RWPE2 (cell line): ENCODE results near the gene KREMEN2.

Source experiments
- ATAC-seq: fragments of 200-7000 bp; cut with Tn5 transposase; 3 replicates; pipeline ENCODE4 v1.9.1; 2021; ENCODE audit warnings: low read depth
- DNase-seq: peaks from one replicate; pipeline ENCODE4 v3.0.0-alpha.2; 2020; ENCODE audit warnings: low spot score
- H3K27ac ChIP-seq: fragments of 450-650 bp; 2 replicates; pipeline ENCODE4 v1.5.1; 2017; ENCODE audit warnings: mild to moderate bottlenecking; ENCODE audit not compliant: poor library complexity, severe bottlenecking
- H3K27me3 ChIP-seq: fragments of 250-450 bp; sonication (Bioruptor Pico); 2 replicates; pipeline ENCODE4 v1.5.1; 2021; ENCODE audit warnings: mild to moderate bottlenecking, moderate library complexity; ENCODE audit not compliant: insufficient read depth, poor library complexity, severe bottlenecking
- H3K36me3 ChIP-seq: fragments of 250-450 bp; sonication (Bioruptor Pico); 2 replicates; pipeline ENCODE4 v1.5.1; 2020; ENCODE audit warnings: low read depth, mild to moderate bottlenecking, moderate library complexity
- H3K4me1 ChIP-seq: fragments of 250-450 bp; sonication (Bioruptor Pico); 2 replicates; pipeline ENCODE4 v1.5.1; 2021; ENCODE audit warnings: mild to moderate bottlenecking, moderate library complexity; ENCODE audit not compliant: insufficient read depth, poor library complexity, severe bottlenecking
- H3K4me3 ChIP-seq: fragments of 250-450 bp; sonication (Bioruptor Pico); 2 replicates; pipeline ENCODE4 v1.5.1; 2021; ENCODE audit warnings: mild to moderate bottlenecking, moderate library complexity; ENCODE audit not compliant: severe bottlenecking
- H3K9me3 ChIP-seq: fragments of 250-450 bp; sonication (Bioruptor Pico); 2 replicates; pipeline ENCODE4 v1.5.1; 2021; ENCODE audit warnings: mild to moderate bottlenecking, moderate library complexity; ENCODE audit not compliant: severe bottlenecking
- TF ChIP-seq, protein P1 (sequence below): fragments of 450-650 bp; IDR thresholded peaks from one replicate; pipeline ENCODE4 v1.5.1; 2017; ENCODE audit warnings: mild to moderate bottlenecking, moderate library complexity; ENCODE audit not compliant: poor library complexity, severe bottlenecking

KREMEN2 gene

DNA sequence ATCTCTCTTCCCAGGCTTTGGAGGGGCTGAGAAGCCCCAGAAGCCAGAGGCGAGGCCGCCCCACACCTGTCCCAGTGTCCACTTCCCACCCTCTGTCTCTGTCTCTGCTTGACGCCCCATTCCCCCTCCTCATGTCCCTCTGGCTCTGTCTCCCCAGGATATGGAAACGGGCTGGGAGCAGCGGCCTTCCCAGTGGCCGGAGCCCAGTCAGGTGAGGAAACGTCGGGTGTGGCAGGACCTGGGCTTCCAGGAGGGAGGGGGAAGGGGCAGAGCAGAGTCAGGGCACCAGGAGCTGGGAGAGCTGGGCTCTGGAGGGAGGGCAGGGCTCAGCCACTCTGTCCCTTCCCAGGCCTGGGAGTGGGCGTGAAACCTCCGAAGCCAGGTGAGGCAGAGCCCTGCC is 26.8 kb downstream of the KREMEN2 start:
- Histone ChIP-seq H3K4me1 (peaks cover 35% of the 10 kb centered on the region), H3K27ac (peak overlapping the region; percentile 72), H3K36me3 (no peaks in the 10 kb centered on the region), H3K4me3 (peak overlapping the region; percentile 8), H3K9me3 (no peaks in the 10 kb centered on the region), H3K27me3 (no peaks in the 10 kb centered on the region)
- TF ChIP-seq, protein P1, sequence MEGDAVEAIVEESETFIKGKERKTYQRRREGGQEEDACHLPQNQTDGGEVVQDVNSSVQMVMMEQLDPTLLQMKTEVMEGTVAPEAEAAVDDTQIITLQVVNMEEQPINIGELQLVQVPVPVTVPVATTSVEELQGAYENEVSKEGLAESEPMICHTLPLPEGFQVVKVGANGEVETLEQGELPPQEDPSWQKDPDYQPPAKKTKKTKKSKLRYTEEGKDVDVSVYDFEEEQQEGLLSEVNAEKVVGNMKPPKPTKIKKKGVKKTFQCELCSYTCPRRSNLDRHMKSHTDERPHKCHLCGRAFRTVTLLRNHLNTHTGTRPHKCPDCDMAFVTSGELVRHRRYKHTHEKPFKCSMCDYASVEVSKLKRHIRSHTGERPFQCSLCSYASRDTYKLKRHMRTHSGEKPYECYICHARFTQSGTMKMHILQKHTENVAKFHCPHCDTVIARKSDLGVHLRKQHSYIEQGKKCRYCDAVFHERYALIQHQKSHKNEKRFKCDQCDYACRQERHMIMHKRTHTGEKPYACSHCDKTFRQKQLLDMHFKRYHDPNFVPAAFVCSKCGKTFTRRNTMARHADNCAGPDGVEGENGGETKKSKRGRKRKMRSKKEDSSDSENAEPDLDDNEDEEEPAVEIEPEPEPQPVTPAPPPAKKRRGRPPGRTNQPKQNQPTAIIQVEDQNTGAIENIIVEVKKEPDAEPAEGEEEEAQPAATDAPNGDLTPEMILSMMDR = no peak
- peak; percentile 58 for ATAC-seq
- DNase-seq = no peak

DNA sequence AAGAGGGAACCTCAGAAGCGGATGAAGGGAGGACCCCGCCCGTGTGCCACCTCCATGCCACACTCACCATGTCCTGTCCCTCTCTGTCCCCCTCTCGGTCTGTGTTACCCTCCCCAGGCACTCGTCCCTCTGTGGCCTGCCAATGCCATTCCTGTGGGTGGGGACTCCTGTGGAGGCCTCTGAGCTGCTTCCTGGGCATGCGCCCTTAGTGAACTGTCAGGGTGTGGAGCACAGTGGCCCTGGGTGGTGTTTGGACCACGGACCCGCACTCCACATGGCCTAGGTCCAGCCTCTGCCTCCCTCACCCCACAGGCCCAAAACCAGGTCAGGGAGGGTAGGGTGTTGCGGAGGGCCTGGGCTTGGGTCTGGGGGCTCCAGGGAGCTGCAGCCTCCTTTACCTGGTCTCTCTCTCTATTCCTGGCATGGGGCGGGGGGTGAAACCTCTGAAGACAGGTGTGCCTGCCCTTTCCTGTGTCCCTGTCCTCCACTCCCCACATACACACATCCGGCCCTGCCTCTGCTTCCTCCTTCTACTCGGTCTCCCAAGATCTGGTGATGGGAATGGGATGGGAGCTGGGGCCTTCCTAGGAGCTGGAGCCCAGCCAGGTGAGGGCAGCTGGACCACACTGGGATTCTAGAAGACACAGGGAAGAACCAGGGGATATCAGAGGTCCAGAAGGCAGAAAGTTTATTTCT is 27.6 kb downstream of the KREMEN2 start:
- Histone ChIP-seq H3K9me3 (no peaks in the 10 kb centered on the region), H3K4me1 (peaks cover 36% of the 10 kb centered on the region), H3K27me3 (no peaks in the 10 kb centered on the region), H3K36me3 (no peaks in the 10 kb centered on the region), H3K27ac (peak overlapping the region; percentile 72), H3K4me3 (peak overlapping the region; percentile 8)
- no peak for ATAC-seq
- DNase-seq = no peak
- TF ChIP-seq, protein P1 = no peak

DNA sequence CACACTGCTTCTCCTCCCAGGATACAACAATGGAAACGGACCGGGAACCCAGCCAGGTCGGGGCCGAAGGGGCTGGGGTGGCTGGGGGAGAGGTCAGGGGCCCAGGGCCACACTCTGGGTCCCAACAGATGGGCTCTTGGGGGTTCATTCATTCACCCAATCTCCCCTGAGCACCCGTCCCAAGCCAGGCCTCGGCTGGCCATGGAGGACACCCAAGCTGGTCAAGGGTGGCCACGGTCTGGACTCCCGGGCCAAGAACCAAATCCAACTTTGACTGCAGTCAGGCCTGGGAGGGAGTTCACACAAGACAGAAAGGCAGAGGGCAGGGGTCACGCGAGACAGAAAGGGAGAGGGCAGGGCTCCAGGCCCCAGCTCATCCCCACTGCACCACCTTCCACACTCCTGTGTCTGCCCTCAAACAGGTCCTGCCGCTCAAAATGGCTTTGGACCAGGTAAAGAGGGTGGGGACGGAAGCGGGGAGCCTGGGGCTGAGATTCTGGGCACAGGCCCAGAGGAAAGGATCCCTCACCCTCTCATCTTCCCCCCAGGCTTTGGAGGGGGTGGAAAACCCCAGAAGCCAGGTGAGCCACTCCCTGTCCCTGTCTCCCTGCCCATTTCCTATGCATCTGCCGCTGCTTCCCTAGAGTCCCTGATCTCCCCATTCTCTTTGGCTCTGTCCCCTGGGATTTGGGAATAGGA is 28.5 kb downstream of the KREMEN2 start:
- DNase-seq (no peak), ATAC-seq (peak; percentile 58)
- Histone ChIP-seq H3K27ac (peak overlapping the region; percentile 72), H3K9me3 (no peaks in the 10 kb centered on the region), H3K4me3 (no peak overlapping the region), H3K4me1 (peaks cover 36% of the 10 kb centered on the region), H3K27me3 (no peaks in the 10 kb centered on the region), H3K36me3 (no peaks in the 10 kb centered on the region)
- TF ChIP-seq, protein P1 = no peak

DNA sequence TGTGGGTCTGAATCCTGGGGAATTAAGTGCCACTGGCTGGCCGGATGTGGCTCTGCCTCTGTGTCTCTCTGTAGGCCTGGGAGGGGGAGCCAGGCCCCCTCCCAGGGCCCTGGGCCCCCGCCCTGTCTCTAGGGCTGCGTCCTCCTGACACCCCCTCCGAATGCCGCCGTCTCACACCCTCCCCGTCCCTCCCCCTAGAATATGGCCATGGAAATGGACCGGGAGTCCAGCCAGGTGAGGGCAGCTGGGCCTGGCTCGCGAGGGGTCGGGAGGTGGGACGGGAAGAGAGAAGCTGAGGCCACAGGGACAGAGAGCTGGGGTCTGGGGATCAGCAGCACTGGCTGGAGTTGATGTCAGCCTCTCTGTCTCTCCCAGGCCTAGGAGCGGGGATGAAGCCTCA is 32.2 kb downstream of the KREMEN2 start:
- H3K27ac ChIP-seq = peak overlapping the region; percentile 72
- no peaks in the 10 kb centered on the region for H3K27me3 ChIP-seq
- H3K9me3 ChIP-seq = no peaks in the 10 kb centered on the region
- DNase-seq (no peak), ATAC-seq (no peak)
- no peak overlapping the region for H3K4me3 ChIP-seq
- peaks cover 26% of the 10 kb centered on the region for H3K4me1 ChIP-seq
- TF ChIP-seq, protein P1 = no peak
- no peaks in the 10 kb centered on the region for H3K36me3 ChIP-seq

DNA sequence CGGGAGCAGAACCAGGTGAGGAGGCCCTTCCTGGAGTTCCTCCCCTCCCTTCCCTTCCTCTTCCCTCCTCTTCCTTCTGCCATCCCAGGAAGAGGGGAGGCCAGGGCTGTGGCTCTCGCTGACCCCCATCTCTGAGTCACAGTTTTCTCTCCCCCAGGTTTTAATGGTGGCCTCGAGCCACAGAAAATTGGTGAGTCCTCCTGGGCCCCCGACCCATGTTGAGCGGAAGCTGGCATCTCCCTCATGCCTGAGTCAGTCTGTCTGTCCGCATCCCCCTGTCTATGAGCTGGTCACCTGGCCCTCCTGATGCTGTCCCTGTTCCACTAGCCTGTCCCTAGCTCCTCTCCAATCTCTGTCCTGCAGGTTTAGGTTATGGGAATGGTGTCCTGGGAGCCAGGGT is 35.9 kb downstream of the KREMEN2 start:
- Histone ChIP-seq H3K36me3 (no peaks in the 10 kb centered on the region), H3K27me3 (no peaks in the 10 kb centered on the region), H3K4me1 (peaks cover 7% of the 10 kb centered on the region), H3K9me3 (no peaks in the 10 kb centered on the region), H3K4me3 (no peak overlapping the region), H3K27ac (no peak overlapping the region)
- ATAC-seq (no peak), DNase-seq (no peak)
- TF ChIP-seq, protein P1 = no peak
